Measurements from ENCODE around the gene P2RX5.

DNA sequence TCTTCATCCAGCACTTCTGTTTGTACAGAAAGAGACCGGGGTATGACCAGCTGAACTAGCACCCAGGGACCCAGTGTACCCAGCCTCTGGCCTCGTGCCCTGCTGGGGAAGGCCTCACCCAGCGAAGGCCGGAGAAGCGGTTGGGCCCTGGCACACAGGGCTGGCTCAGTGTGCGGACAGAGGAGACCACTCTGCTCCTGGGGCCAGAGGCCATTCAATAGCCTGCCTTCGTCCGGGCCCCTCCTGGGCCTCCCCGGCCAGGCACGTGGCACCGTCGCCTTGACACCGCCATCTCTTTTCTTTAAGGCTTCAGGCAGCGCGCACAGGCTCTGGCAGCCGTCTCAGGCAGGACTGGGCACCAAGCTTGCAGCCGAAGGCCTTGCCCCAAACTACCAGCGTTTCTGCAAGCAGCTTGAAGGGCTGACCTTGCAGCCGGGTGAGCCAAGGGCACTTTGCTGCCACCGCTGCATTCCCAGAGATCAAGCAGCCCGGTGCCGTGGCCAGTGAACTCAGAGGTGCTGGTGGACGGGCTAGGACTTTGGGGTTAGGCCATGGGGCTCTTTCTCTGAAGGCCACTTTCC lies 35.6 kb downstream of the P2RX5 start:
- TF ChIP-seq CTCF (IDR thresholded peaks at IDR 0.05) (no peak), POLR2A (IDR thresholded peaks at IDR 0.05) (no peak)

Data from ovary (tissue), 3 donors.